ENCODE data around the gene ELOVL6. TPM values are rescaled to one million over a fixed set of nuclear protein-coding genes. Genes with fewer than 3 reads are reported as not detected.
"Not testable (repeated sequence)": the region's sequence is repeated elsewhere in the genome, so short reads cannot be mapped to it uniquely, and the experiment has no call there.

The ELOVL6 gene
- polyA plus RNA-seq, 1 experiment, result 30.7 TPM

DNA sequence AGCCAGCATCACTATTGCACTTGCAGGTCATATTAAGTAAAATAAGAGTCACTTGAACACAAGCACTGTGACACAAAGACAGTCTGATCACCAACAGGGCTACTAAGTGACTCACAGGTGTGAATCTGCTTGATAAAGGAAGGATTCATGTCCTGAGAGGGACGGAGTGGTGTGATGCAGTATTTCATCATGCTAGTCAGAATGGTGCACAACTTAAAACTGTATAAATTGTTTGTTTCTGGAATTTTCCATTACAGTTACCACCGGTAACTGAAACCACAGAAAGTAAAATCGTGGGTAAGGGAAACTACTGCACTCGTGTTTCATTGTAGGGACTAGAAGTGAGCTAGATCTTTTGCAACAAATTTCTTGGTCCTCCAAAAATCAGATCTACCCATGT, 109.7 kb downstream of the ELOVL6 start:
- DNase-seq (ENCODE audit: low read depth, low spot score), result peak; percentile 26
- Histone ChIP-seq H3K4me3 (ENCODE audit: low read depth, low read length) (no peak overlapping the region), H3K27me3 (ENCODE audit: control insufficient read depth, insufficient read depth, low read length) (no peaks in the 10 kb centered on the region), H3K27ac (ENCODE audit: low read depth, low read length) (no peak overlapping the region), H3K9me3 (ENCODE audit: control insufficient read depth, insufficient read depth, low read length) (no peaks in the 10 kb centered on the region)
- POLR2A ChIA-PET, result no interaction called here
- CTCF ChIA-PET, result interaction anchor here (1.6 kb wide), 1 partner anchor 39 kb away, joined by 7 read pairs; no protein-coding TSS in a partner anchor
- TF ChIP-seq, protein P1, sequence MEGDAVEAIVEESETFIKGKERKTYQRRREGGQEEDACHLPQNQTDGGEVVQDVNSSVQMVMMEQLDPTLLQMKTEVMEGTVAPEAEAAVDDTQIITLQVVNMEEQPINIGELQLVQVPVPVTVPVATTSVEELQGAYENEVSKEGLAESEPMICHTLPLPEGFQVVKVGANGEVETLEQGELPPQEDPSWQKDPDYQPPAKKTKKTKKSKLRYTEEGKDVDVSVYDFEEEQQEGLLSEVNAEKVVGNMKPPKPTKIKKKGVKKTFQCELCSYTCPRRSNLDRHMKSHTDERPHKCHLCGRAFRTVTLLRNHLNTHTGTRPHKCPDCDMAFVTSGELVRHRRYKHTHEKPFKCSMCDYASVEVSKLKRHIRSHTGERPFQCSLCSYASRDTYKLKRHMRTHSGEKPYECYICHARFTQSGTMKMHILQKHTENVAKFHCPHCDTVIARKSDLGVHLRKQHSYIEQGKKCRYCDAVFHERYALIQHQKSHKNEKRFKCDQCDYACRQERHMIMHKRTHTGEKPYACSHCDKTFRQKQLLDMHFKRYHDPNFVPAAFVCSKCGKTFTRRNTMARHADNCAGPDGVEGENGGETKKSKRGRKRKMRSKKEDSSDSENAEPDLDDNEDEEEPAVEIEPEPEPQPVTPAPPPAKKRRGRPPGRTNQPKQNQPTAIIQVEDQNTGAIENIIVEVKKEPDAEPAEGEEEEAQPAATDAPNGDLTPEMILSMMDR (IDR thresholded peaks at IDR 0.05; ENCODE audit: low read depth, low read length), result no peak

DNA sequence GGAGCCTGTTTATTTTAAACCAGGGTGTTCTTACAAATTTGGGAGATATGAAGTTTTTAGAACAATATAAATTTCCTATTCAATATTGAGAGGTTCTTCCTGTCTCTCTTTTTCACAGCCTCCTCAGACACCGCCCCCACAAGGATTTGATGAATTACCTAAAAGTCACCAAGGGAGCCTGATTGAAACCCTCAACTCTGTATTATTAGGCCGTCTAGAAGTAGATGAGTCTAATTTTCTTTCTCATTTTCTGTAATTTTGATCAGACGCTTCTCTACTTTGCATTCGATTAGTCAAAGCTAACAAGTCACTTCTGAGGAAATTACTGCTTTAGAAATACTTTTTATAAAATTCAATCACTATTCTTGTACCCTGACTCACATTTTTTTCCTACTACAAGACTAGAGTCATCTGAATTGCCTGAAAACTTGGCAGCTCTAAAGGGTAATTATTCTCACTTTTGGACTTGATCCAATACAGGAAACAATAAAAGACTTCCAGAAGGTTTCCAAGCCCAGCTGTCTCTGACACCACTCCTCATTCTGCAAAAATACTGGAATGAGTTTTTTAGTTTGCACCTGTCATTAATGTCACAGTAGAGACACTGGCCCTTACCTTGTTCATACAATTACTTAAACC, 111.2 kb downstream of the ELOVL6 start:
- H3K27me3 ChIP-seq (ENCODE audit: control insufficient read depth, insufficient read depth, low read length), result no peaks in the 10 kb centered on the region
- H3K27ac ChIP-seq (ENCODE audit: low read depth, low read length), result no peak overlapping the region
- TF ChIP-seq, protein P1 (IDR thresholded peaks at IDR 0.05; ENCODE audit: low read depth, low read length), result no peak
- POLR2A ChIA-PET, result no interaction called here
- H3K4me3 ChIP-seq (ENCODE audit: low read depth, low read length), result no peak overlapping the region
- peak; percentile 27 for DNase-seq (ENCODE audit: low read depth, low spot score)
- CTCF ChIA-PET, result interaction anchor here (1.0 kb wide), 2 partner anchors 38 to 128 kb away, joined by 3 read pairs; no protein-coding TSS in a partner anchor
- no peaks in the 10 kb centered on the region for H3K9me3 ChIP-seq (ENCODE audit: control insufficient read depth, insufficient read depth, low read length)

DNA sequence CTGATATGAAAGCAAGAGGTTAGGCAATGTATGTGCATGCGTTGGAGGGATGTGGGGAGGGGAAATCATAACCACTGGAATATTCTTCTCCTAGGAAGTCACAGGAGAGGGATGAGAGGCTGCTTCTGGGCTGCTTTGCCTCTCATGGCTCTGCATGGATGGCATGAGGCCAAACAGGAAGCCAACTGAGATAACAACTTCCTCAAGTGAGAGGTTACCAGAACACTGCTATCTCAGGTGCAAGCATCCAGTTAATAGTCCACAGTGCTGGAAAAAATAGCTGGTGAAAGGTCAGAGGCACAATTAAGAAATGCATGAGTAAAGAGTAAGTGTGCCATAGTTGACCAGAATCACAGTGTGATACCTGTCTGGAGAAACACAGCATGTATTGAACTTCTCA, 113.3 kb downstream of the ELOVL6 start:
- ChIA-PET CTCF (interaction anchor here (1.0 kb wide), 1 partner anchor 431 kb away, joined by 3 read pairs; no protein-coding TSS in a partner anchor), POLR2A (no interaction called here)
- no peaks in the 10 kb centered on the region for H3K9me3 ChIP-seq (ENCODE audit: control insufficient read depth, insufficient read depth, low read length)
- no peak overlapping the region for H3K4me3 ChIP-seq (ENCODE audit: low read depth, low read length)
- TF ChIP-seq, protein P1 (IDR thresholded peaks at IDR 0.05; ENCODE audit: low read depth, low read length), result no peak
- no peak for DNase-seq (ENCODE audit: low read depth, low spot score)
- H3K27ac ChIP-seq (ENCODE audit: low read depth, low read length), result no peak overlapping the region
- H3K27me3 ChIP-seq (ENCODE audit: control insufficient read depth, insufficient read depth, low read length), result no peaks in the 10 kb centered on the region

DNA sequence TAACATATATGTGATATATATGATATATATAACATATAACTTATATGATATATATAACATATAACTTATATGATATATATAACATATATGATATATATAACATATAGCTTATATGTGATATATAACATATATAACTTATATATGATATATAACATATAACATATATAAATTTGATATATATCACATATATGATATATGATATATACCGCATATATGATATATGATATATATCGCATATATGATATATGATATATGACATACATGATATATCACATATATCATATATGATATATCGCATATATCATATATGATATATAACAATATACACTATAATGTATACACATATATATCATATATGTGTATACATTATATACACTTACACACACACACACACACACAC, 114.3 kb downstream of the ELOVL6 start:
- H3K4me3 ChIP-seq (ENCODE audit: low read depth, low read length), result no peak overlapping the region
- H3K27ac ChIP-seq (ENCODE audit: low read depth, low read length), result no peak overlapping the region
- ChIA-PET CTCF (no interaction called here), POLR2A (no interaction called here)
- H3K9me3 ChIP-seq (ENCODE audit: control insufficient read depth, insufficient read depth, low read length), result no peaks in the 10 kb centered on the region
- DNase-seq (ENCODE audit: low read depth, low spot score), result no peak
- H3K27me3 ChIP-seq (ENCODE audit: control insufficient read depth, insufficient read depth, low read length), result no peaks in the 10 kb centered on the region
- TF ChIP-seq, protein P1 (IDR thresholded peaks at IDR 0.05; ENCODE audit: low read depth, low read length), result no peak

DNA sequence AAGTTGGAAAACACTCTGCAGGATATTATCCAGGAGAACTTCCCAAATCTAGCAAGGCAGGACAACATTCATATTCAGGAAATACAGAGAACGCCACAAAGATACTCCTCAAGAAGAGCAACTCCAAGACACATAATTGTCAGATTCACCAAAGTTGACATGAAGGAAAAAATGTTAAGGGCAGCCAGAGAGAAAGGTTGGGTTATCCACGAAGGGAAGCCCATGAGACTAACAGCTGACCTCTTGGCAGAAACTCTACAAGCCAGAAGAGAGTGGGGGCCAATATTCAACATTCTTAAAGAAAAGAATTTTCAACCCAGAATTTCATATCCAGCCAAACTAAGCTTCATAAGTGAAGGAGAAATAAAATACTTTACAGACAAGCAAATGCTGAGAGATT, 120.3 kb downstream of the ELOVL6 start:
- H3K27me3 ChIP-seq (ENCODE audit: control insufficient read depth, insufficient read depth, low read length); CTCF ChIA-PET; H3K4me3 ChIP-seq (ENCODE audit: low read depth, low read length); DNase-seq (ENCODE audit: low read depth, low spot score); H3K9me3 ChIP-seq (ENCODE audit: control insufficient read depth, insufficient read depth, low read length); POLR2A ChIA-PET; H3K27ac ChIP-seq (ENCODE audit: low read depth, low read length): not testable (repeated sequence)

DNA sequence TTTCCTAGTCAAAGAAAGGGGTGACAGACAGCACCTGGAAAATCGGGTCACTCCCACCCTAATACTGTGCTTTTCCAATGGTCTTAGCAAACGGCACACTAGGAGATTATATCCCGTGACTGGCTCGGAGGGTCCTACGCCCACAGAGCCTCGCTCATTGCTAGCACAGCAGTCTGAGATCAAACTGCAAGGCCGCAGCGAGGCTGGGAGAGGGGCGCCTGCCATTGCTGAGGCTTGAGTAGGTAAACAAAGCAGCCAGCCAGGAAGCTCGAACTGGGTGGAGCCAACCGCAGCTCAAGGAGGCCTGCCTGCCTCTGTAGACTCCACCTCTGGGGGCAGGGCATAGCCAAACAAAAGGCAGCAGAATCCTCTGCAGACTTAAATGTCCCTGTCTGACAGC, 121.6 kb downstream of the ELOVL6 start:
- CTCF ChIA-PET; H3K27me3 ChIP-seq (ENCODE audit: control insufficient read depth, insufficient read depth, low read length); POLR2A ChIA-PET; DNase-seq (ENCODE audit: low read depth, low spot score); H3K27ac ChIP-seq (ENCODE audit: low read depth, low read length); H3K4me3 ChIP-seq (ENCODE audit: low read depth, low read length); H3K9me3 ChIP-seq (ENCODE audit: control insufficient read depth, insufficient read depth, low read length): not testable (repeated sequence)

All from AG04450 (cell line).